ENCODE data around the gene MT1H.

- TF ChIP-seq SIN3A (IDR thresholded peaks at IDR 0.05; ENCODE audit: borderline replicate concordance, insufficient read depth, low read length) (no peak), POLR2AphosphoS5 (IDR thresholded peaks at IDR 0.05; ENCODE audit: low read depth, low read length) (no peak), REST (IDR thresholded peaks at IDR 0.05; ENCODE audit: insufficient read depth in 1 of 2, low read depth in 2 of 2, low read length in 2 of 2) (no peak), FOXP2 (optimal IDR thresholded peaks at IDR 0.05; ENCODE audit: borderline replicate concordance, extremely low read depth, extremely low read length, insufficient read depth) (no peak), TAF1 (IDR thresholded peaks at IDR 0.05; ENCODE audit: borderline replicate concordance, insufficient read depth, low read length) (no peak)
Measured at GRCh38 chr16:56639045-56639444, 30.6 kb upstream of the MT1H start.

Data from PFSK-1 (cell line).